PC-3 (cell line): ENCODE results near the gene CTDNEP1. TPM values are rescaled to one million over a fixed set of nuclear protein-coding genes. Genes with fewer than 3 reads are reported as not detected.
A peak's percentile ranks its signal among the peaks of the same experiment; 100 is the strongest.

Source experiments
- ATAC-seq: fragments of 200-7000 bp; cut with Tn5 transposase; 2 replicates; pipeline ENCODE4 v1.9.1; 2020; ENCODE audit warnings: mild to moderate bottlenecking, moderate library complexity
- BruUV-seq: library from RNA; stranded (reverse); fragments of 400-500 nt; replicated peaks from 2 replicates; lab custom pipeline; 2021; lab: Mats Ljungman, UMichigan
- CTCF ChIA-PET: fragments of 300-600 bp; sonication (Branson Sonifier 250); formaldehyde crosslinking; loops from one replicate; lab custom pipeline; 2022; ENCODE audit warnings: antibody characterized with exemption; lab: Charles Lee
- POLR2A ChIA-PET: fragments of 300-600 bp; sonication (Branson Sonifier 250); formaldehyde crosslinking; loops from one replicate; lab custom pipeline; 2022; ENCODE audit warnings: antibody characterized with exemption; ENCODE audit not compliant: unreplicated experiment; lab: Charles Lee
- DNase-seq: peaks from one replicate; pipeline ENCODE4 v3.0.0-alpha.2; 2015
- H2AFZ ChIP-seq: fragments of 300-600 bp; sonication (generic); 2 replicates; pipeline ENCODE4 v1.6.0; 2016; ENCODE audit warnings: antibody characterized with exemption, low read length
- H3F3A ChIP-seq: fragments of 300-600 bp; sonication (generic); one replicate; pipeline ENCODE4 v1.6.0; 2017; ENCODE audit warnings: antibody characterized with exemption, low read length, control low read depth, mild to moderate bottlenecking; ENCODE audit not compliant: unreplicated experiment
- H3K27ac ChIP-seq: fragments of 300-600 bp; sonication (generic); 2 replicates; pipeline ENCODE4 v1.5.1; 2016; ENCODE audit warnings: mild to moderate bottlenecking, low read length
- H3K27me3 ChIP-seq: fragments of 300-600 bp; sonication (generic); 2 replicates; pipeline ENCODE4 v1.6.1; 2016; ENCODE audit warnings: low read length, mixed read lengths
- H3K36me3 ChIP-seq: fragments of 300-600 bp; sonication (generic); 2 replicates; pipeline ENCODE4 v1.6.1; 2016; ENCODE audit warnings: low read depth, mixed run types, low read length, mixed read lengths
- H3K4me1 ChIP-seq: fragments of 300-600 bp; sonication (generic); 2 replicates; pipeline ENCODE4 v1.5.1; 2016; ENCODE audit warnings: low read length; ENCODE audit not compliant: insufficient read depth
- H3K4me2 ChIP-seq: fragments of 300-600 bp; sonication (generic); 2 replicates; pipeline ENCODE4 v1.6.0; 2016; ENCODE audit warnings: low read length
- H3K4me3 ChIP-seq: fragments of 300-600 bp; sonication (generic); 2 replicates; pipeline ENCODE4 v1.5.1; 2016; ENCODE audit warnings: mild to moderate bottlenecking, low read length, mixed read lengths
- H3K79me2 ChIP-seq: fragments of 300-600 bp; sonication (generic); 2 replicates; pipeline ENCODE4 v1.6.1; 2017; ENCODE audit warnings: low read length, mixed read lengths
- H3K9ac ChIP-seq: fragments of 300-600 bp; sonication (generic); 2 replicates; pipeline ENCODE4 v1.6.0; 2016; ENCODE audit warnings: mild to moderate bottlenecking, low read length
- H3K9me2 ChIP-seq: fragments of 300-600 bp; sonication (generic); replicated peaks from 2 replicates; pipeline ENCODE4 v1.6.1; 2016; ENCODE audit warnings: mixed run types, low read length, mixed read lengths
- H3K9me3 ChIP-seq: fragments of 300-600 bp; sonication (generic); 2 replicates; pipeline ENCODE4 v1.6.1; 2016; ENCODE audit warnings: low read length, mixed read lengths
- H4K20me1 ChIP-seq: fragments of 300-600 bp; sonication (generic); 2 replicates; pipeline ENCODE4 v1.6.1; 2016; ENCODE audit warnings: low read length, mixed read lengths
- CTCF ChIP-seq: fragments of 300-600 bp; sonication (generic); conservative IDR thresholded peaks from 2 replicates; pipeline ENCODE4 v1.5.1; 2017; ENCODE audit warnings: antibody characterized with exemption, low read depth, mild to moderate bottlenecking, low read length
- EZH2 ChIP-seq: fragments of 300-600 bp; sonication (generic); IDR thresholded peaks from one replicate; pipeline ENCODE4 v1.6.1; 2017; ENCODE audit warnings: antibody characterized with exemption, mild to moderate bottlenecking, low read length; ENCODE audit not compliant: unreplicated experiment
- EZH2phosphoT487 ChIP-seq: fragments of 300-600 bp; sonication (generic); IDR thresholded peaks from 2 replicates; pipeline ENCODE4 v1.6.1; 2018; ENCODE audit warnings: mild to moderate bottlenecking, antibody characterized with exemption, low read length, borderline replicate concordance
- intact Hi-C: fragments of 100-400 bp; cut with micrococcal nuclease; formaldehyde crosslinking; loops from 2 replicates; pipeline ENCODE4 v1.9.0; 2023
- total RNA-seq: library from RNA; depleted of rRNA; stranded (reverse); fragments of >200 nt; gene quantifications from 2 replicates; pipeline ENCODE4 v1.2.3, GENCODE V29; 2014

CTDNEP1 gene
- total RNA-seq, 1 experiment from 2014 or later = 52.4 TPM

DNA sequence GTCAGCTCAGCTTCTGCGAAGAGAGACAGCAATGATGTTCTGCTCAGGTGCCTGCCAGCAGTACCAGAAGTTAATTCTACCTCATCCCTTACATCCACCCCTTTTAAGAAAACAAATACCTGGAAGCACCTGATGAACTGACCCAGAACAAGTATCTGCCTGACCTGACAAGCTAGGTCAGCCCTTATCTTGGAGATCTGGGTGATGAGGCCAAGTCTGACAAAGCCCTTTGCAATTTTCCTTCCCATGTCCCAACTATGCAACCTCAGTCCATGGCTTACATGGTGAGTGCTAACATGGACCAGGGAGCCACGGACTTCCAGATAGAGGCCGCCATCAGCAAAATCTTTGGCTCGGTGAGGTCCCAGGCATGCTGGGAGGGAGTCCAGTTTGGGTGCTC, 28.2 kb downstream of the CTDNEP1 start:
- Histone ChIP-seq H3K9ac (no peak overlapping the region), H4K20me1 (peaks cover 14% of the 10 kb centered on the region; the same call in 1 of the 2 replicates), H3K4me2 (no peak overlapping the region), H2AFZ (no peak overlapping the region), H3K79me2 (peaks cover 25% of the 10 kb centered on the region), H3K27me3 (no peaks in the 10 kb centered on the region), H3K9me3 (no peaks in the 10 kb centered on the region), H3F3A (no peaks in the 10 kb centered on the region), H3K4me1 (peaks cover 18% of the 10 kb centered on the region; the same call in 1 of the 2 replicates), H3K9me2 (no peaks in the 10 kb centered on the region), H3K36me3 (peaks cover 26% of the 10 kb centered on the region), H3K4me3 (no peak overlapping the region), H3K27ac (no peak overlapping the region)
- ChIA-PET POLR2A (no interaction called here), CTCF (no interaction called here)
- DNase-seq = no peak
- intact Hi-C loops = no loop called here
- no peak for ATAC-seq
- no TSS peak for BruUV-seq
- TF ChIP-seq EZH2 (no peak), EZH2phosphoT487 (no peak), CTCF (no peak)

GRCh38 chr17:7222972-7223292, 28.6 kb downstream of the CTDNEP1 start:
- no peak for TF ChIP-seq EZH2
- intact Hi-C loops = no loop called here
- no peaks in the 10 kb centered on the region for H3K9me2 ChIP-seq
- H3K9me3 ChIP-seq = no peaks in the 10 kb centered on the region
- no peaks in the 10 kb centered on the region for H3K27me3 ChIP-seq
- H3F3A ChIP-seq = no peaks in the 10 kb centered on the region
- peaks cover 26% of the 10 kb centered on the region for H3K36me3 ChIP-seq
- H3K4me1 ChIP-seq = peaks cover 20% of the 10 kb centered on the region; the same call in 1 of the 2 replicates
- H4K20me1 ChIP-seq = peaks cover 14% of the 10 kb centered on the region; the same call in 1 of the 2 replicates
- H3K4me2 ChIP-seq = no peak overlapping the region
- peaks cover 25% of the 10 kb centered on the region for H3K79me2 ChIP-seq
- ATAC-seq (no peak), DNase-seq (no peak)
- H3K9ac ChIP-seq = no peak overlapping the region
- no peak overlapping the region for H3K27ac ChIP-seq
- ChIA-PET CTCF (no interaction called here), POLR2A (no interaction called here)
- no peak overlapping the region for H3K4me3 ChIP-seq
- BruUV-seq = no TSS peak
- no peak overlapping the region for H2AFZ ChIP-seq

DNA sequence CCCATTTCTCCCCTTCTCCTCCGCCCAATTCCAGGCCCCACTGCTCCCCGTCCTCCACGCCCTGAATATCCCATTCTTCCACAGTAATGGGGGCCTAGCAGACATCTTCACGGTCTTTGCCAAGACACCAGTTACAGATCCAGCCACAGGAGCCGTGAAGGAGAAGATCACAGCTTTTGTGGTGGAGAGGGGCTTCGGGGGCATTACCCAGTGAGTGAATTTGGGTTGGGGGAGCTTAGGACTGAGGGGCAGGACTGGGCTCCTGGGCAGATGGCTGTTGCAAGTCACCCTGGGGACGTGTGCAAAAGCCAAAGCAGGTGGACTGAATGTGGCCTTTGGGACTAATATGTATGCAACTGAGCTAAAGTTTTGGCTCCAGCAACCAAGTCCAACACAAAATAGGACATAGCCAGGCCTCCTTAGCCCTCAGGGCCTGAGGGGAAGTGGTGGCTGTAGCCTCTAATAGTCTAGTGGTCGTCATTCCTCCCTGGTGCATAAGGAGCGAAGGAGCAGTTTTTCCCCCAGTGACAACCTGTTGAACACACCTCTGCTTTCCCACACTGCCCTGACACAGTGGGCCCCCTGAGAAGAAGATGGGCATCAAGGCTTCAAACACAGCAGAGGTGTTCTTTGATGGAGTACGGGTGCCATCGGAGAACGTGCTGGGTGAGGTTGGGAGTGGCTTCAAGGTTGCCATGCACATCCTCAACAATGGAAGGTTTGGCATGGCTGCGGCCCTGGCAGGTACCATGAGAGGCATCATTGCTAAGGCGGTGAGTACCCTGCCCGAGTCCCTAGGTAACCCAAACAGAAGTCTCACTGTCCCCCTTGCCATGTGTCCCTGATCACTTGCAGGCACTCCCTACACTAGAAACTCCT, 29.2 kb downstream of the CTDNEP1 start:
- Histone ChIP-seq H3K9me2 (no peaks in the 10 kb centered on the region), H2AFZ (no peak overlapping the region), H4K20me1 (peaks cover 14% of the 10 kb centered on the region; the same call in 1 of the 2 replicates), H3K4me1 (peaks cover 23% of the 10 kb centered on the region; the same call in 1 of the 2 replicates), H3K4me3 (no peak overlapping the region), H3K36me3 (peaks cover 26% of the 10 kb centered on the region), H3K27ac (no peak overlapping the region), H3K9ac (no peak overlapping the region), H3K27me3 (no peaks in the 10 kb centered on the region), H3K4me2 (no peak overlapping the region), H3K9me3 (no peaks in the 10 kb centered on the region), H3F3A (no peaks in the 10 kb centered on the region), H3K79me2 (peaks cover 25% of the 10 kb centered on the region)
- DNase-seq (no peak), ATAC-seq (no peak)
- POLR2A ChIA-PET = no interaction called here
- CTCF ChIA-PET = no interaction called here
- TF ChIP-seq EZH2phosphoT487 (no peak), EZH2 (no peak), CTCF (no peak)
- TSS peak; percentile 32 for BruUV-seq
- intact Hi-C loops = no loop called here
